Mononuclear cell (primary cell): ENCODE results near the gene CFAP46. TPM values are rescaled to one million over a fixed set of nuclear protein-coding genes. Genes with fewer than 3 reads are reported as not detected.
"Not testable (repeated sequence)": the region's sequence is repeated elsewhere in the genome, so short reads cannot be mapped to it uniquely, and the experiment has no call there.

Experiments used
- H3K27me3 ChIP-seq: 2 replicates; pipeline ENCODE4 v1.6.0; 2011; ENCODE audit warnings: low read length, control low read depth; ENCODE audit not compliant: insufficient read depth
- H3K4me1 ChIP-seq: 2 replicates; pipeline ENCODE4 v1.5.1; 2011; ENCODE audit warnings: mild to moderate bottlenecking, low read length, control low read depth; ENCODE audit not compliant: insufficient read depth
- H3K4me3 ChIP-seq: 2 replicates; pipeline ENCODE4 v1.5.1; 2011; ENCODE audit warnings: mild to moderate bottlenecking, low read length, moderate library complexity
- H3K9me3 ChIP-seq: 2 replicates; pipeline ENCODE4 v1.5.1; 2011; ENCODE audit warnings: low read depth, mild to moderate bottlenecking, control low read depth, low read length
- total RNA-seq: library from RNA; depleted of rRNA; stranded (reverse); fragments of >200 nt; gene quantifications from one replicate; pipeline ENCODE4 v1.2.3, GENCODE V29; 2012

Gene CFAP46
- total RNA-seq, 1 donor, result under 0.01 TPM

- Histone ChIP-seq H3K9me3 (no peaks in the 10 kb centered on the region), H3K4me3 (no peak overlapping the region), H3K4me1 (no peaks in the 10 kb centered on the region), H3K27me3 (no peaks in the 10 kb centered on the region)
Observed at GRCh38 chr10:132836248-132836831, 106.0 kb downstream of the CFAP46 start.

DNA sequence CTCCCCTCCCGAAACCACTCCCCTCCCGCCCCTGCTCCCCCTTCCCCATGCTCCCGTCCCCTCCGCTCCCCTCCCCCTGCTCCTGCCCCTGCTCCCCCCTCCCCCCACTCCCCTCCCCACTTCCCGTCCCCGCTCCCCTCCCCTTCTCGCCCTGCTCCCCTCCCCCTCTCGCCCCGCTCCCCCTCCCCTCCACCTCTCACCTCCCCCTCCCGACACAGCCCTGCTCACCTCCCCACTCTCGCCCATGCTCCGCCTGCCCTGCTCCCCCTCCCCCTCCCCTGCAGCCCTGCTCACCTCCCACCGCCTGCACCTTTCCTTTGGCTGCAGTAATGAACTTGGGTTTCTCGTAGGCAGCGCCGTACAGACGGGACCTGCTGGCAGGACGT is 106.5 kb downstream of the CFAP46 start:
- no peaks in the 10 kb centered on the region for H3K4me1 ChIP-seq
- H3K9me3 ChIP-seq, result no peaks in the 10 kb centered on the region
- no peak overlapping the region for H3K4me3 ChIP-seq
- no peaks in the 10 kb centered on the region for H3K27me3 ChIP-seq

DNA sequence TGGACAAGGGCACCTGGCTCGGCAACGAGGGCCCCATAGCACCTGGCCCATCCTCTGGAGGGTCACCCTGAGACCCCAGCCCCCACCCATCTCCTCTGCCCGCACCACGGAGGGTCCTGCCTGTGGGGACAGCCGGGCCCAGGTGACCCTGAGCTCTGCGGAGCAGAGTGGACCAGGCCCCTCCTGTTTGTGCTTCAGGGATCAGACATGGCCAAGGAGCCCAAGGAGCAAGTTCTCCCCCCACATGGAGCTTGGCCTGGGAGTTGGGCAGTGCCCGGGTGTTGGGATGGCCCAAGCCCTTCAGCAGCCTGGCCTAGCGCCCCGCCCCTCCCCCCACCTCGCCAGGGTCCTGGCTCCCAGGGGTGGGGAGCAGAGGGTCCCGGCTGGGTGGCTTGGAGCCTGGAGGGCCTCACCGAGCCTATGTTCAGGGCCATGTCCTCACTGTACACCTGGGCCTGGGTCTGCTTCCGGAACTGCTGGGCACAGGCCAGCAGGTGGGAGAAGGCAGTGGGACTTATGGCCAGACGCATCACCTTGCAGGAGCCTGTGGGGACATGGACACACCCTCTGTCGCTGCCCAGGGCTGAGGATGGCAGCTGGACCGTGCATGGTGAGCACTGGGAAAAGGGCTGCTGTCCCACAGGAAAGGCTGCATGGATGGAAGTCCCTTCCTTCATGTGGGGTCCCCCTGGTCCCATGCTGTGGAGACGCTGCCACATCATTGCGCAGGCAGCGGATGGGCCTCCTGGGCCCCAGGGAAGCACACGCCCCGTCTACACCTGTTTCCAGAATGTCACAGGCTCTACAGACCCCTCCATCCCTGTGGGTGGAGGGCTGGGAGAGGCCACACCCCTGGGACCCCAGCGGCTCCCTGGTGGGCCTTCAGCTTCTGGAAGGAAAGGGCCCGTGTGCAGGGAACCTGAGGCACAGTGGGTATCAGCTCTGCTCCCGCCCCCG is 107.2 kb downstream of the CFAP46 start:
- Histone ChIP-seq H3K4me1 (no peaks in the 10 kb centered on the region), H3K4me3 (no peak overlapping the region), H3K27me3 (no peaks in the 10 kb centered on the region), H3K9me3 (no peaks in the 10 kb centered on the region)

DNA sequence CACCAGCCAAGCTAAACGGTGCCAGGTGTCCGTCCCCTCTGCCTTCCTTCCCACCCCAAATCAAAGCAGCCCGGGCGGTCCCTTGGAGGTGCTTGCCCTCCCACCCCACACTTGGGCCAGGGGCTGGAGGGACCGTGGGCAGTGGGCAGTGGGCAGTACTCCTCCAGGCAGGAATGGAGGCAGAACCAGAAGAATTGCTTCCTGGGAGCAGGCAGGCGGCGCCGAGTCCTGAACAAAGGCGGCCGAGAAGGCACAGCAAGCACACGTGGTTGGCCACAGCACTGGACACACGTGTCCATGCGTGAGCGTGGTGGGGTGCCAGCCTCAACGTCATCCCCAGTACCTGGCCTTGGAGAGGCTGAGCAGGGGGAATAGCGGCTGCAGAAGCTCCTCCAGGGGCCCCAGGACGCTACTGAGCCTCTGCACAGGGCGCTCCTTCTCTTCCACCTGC is 108.0 kb downstream of the CFAP46 start:
- Histone ChIP-seq H3K27me3 (no peaks in the 10 kb centered on the region), H3K4me1 (no peaks in the 10 kb centered on the region), H3K9me3 (no peaks in the 10 kb centered on the region), H3K4me3 (no peak overlapping the region)

- H3K4me3 ChIP-seq, result no peak overlapping the region
- H3K4me1 ChIP-seq, result no peaks in the 10 kb centered on the region
- H3K9me3 ChIP-seq, result no peaks in the 10 kb centered on the region
- no peaks in the 10 kb centered on the region for H3K27me3 ChIP-seq
Observed at GRCh38 chr10:132833421-132834111, 108.8 kb downstream of the CFAP46 start.

GRCh38 chr10:132832186-132832969 is 110.0 kb downstream of the CFAP46 start:
- no peak overlapping the region for H3K4me3 ChIP-seq
- no peaks in the 10 kb centered on the region for H3K27me3 ChIP-seq
- no peaks in the 10 kb centered on the region for H3K9me3 ChIP-seq
- H3K4me1 ChIP-seq, result no peaks in the 10 kb centered on the region

DNA sequence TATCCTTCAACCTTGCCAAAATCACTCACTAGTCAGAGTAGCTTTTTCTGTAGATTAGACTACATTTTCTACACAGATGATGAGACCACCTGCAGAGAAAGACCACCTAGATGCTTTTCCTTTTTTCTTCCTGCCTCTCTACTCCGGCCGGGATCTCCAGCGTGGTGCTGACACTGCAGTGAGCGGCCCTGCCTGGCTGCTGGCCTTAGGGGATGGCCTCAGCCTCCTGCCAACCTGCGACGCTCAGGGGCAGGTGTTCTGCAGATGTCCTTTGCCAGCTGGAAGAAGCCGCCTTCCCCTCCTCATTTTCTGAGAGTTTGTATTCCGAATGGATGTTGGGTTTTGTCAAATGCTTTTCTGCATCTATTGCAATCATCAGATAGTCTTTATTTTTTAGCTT is 113.0 kb downstream of the CFAP46 start:
- Histone ChIP-seq H3K27me3 (no peaks in the 10 kb centered on the region), H3K4me3 (no peak overlapping the region), H3K4me1 (no peaks in the 10 kb centered on the region), H3K9me3 (no peaks in the 10 kb centered on the region)

DNA sequence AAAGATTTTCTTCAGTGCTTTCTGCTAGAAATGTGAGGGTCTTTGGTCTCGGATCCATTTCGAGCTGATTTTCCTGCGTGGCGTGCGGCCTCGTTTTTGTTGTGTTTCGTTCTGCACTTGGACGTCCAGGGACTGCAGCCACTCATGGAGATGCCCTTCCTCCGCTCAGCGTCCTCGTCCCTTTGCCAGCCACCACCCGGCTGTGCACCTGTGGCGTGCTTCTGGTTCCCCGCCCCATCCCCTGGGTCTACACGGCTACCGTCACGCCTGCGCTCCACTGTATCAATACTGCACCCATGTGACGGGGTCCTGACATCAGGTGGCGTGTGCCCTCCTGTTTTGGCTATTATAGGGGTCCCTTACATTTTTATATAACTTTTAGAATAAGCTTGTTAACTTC is 113.7 kb downstream of the CFAP46 start:
- H3K9me3 ChIP-seq, result no peaks in the 10 kb centered on the region
- H3K4me1 ChIP-seq, result no peaks in the 10 kb centered on the region
- H3K4me3 ChIP-seq, result no peak overlapping the region
- no peaks in the 10 kb centered on the region for H3K27me3 ChIP-seq

- Histone ChIP-seq H3K9me3 (no peaks in the 10 kb centered on the region), H3K4me1 (no peaks in the 10 kb centered on the region), H3K4me3 (no peak overlapping the region), H3K27me3 (no peaks in the 10 kb centered on the region)
Observed at GRCh38 chr10:132827861-132828539, 114.4 kb downstream of the CFAP46 start.

DNA sequence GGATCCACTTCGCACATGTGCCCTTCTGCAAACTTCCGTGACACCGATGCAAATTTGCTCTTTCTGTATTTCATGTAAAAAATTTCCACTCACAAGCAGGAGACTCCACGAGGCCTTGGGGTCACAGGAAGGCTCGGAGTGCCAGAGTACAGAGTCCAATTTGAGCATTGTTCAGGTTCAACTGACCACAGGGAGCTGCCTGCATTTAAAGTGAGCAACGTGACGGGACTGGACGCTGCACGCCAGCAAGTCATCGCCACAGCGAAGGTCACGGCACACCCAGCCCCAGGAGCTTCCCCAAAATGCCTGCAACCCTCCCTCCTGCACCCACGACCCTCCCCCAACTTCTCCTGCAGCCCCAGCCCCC is 115.0 kb downstream of the CFAP46 start:
- no peaks in the 10 kb centered on the region for H3K4me1 ChIP-seq
- no peaks in the 10 kb centered on the region for H3K9me3 ChIP-seq
- no peaks in the 10 kb centered on the region for H3K27me3 ChIP-seq
- H3K4me3 ChIP-seq, result no peak overlapping the region

- Histone ChIP-seq H3K4me1 (no peaks in the 10 kb centered on the region), H3K27me3 (no peaks in the 10 kb centered on the region), H3K4me3 (no peak overlapping the region), H3K9me3 (no peaks in the 10 kb centered on the region)
Observed at GRCh38 chr10:132826524-132827422, 115.6 kb downstream of the CFAP46 start.

- not testable (repeated sequence) for H3K27me3 ChIP-seq, H3K9me3 ChIP-seq, H3K4me1 ChIP-seq, H3K4me3 ChIP-seq
Observed at GRCh38 chr10:132825783-132826523, 116.4 kb downstream of the CFAP46 start.

DNA sequence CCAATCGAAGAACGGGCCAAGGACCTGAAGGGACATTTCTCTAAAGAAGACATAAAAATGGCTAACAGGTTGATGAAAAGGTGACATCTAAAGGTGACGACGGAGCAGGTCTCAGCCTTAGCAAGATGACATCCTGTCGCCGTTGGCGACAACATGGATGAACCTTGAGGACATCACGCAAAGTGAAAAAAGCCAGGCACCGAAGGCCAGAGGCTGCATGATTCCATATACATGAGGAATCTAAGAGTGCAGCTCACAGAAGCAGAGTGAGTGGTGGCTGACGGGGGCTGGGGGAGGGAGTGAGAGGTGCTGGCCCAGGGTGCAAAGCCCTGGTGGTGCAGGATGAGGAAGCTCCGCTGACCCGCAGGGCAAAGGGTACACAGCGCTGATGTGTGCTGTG is 122.3 kb downstream of the CFAP46 start:
- Histone ChIP-seq H3K27me3 (no peaks in the 10 kb centered on the region), H3K4me3 (no peak overlapping the region), H3K4me1 (no peaks in the 10 kb centered on the region), H3K9me3 (no peaks in the 10 kb centered on the region)
